Ovary (tissue), 9 donors: ENCODE data around the gene HORMAD1. TPM values are rescaled to one million over a fixed set of nuclear protein-coding genes. Genes with fewer than 3 reads are reported as not detected.

Experiments
- DNase-seq, 5 donors: peaks; one replicate each; pipeline ENCODE4 v3.0.0-alpha.2; 2019 to 2020
- H3K27ac ChIP-seq, 2 donors: fragments of 200-600 bp; one replicate each; pipeline versions ENCODE4 v1.5.1 to v1.8.0; 2019 to 2022
- H3K27me3 ChIP-seq: fragments of 200-600 bp; one replicate; pipeline ENCODE4 v1.8.0; 2022
- H3K36me3 ChIP-seq: fragments of 200-600 bp; sonication (generic); one replicate; pipeline ENCODE4 v1.5.1; 2019
- H3K4me1 ChIP-seq: one replicate; pipeline ENCODE4 v1.8.1; 2013; ENCODE audit warnings: mild to moderate bottlenecking, moderate library complexity; ENCODE audit not compliant: insufficient read depth
- H3K4me3 ChIP-seq: fragments of 200-600 bp; sonication (generic); one replicate; pipeline ENCODE4 v1.5.1; 2017
- H3K9me3 ChIP-seq, 2 donors: fragments of 200-600 bp in 1 of 2; sonication (generic) in 1 of 2; one replicate each; pipeline versions ENCODE4 v1.5.1 to v1.8.1; 2013 to 2019; ENCODE audit warnings: mild to moderate bottlenecking in 1 of 2, moderate library complexity in 1 of 2
- EP300 ChIP-seq: sonication (generic); formaldehyde crosslinking; IDR thresholded peaks from one replicate; pipeline ENCODE4 v1.6.1; 2017; ENCODE audit warnings: antibody characterized with exemption
- POLR2A ChIP-seq: fragments of 450-650 bp; IDR thresholded peaks from one replicate; pipeline ENCODE4 v1.6.1; 2017; ENCODE audit warnings: antibody characterized with exemption, mild to moderate bottlenecking, moderate library complexity
- WGBS, 3 donors: extraction: QIAGEN DNeasy Blood & Tissue Kit in 1 of 3; methylation state at CpG; one replicate each; pipeline versions ENCODE4 v1.1.5 to v1.1.7; 2013 to 2017; 5-methylcytosine and 5-hydroxymethylcytosine counted together
- intact Hi-C, 4 donors: fragments of 100-400 bp; cut with DNase I; formaldehyde crosslinking; loops; one replicate each; pipeline versions ENCODE4 v1.11.0 to v1.15.1; 2022 to 2023
- polyA plus RNA-seq, 2 donors: library from polyadenylated mRNA; stranded (reverse); fragments of 200-250 nt in 1 of 2; fragments of 350-450 nt in 1 of 2; fragmentation: Illumina TruSeq in 1 of 2; extraction: RNeasy Lipid Tissue Mini Kit (QIAGEN cat#74804) in 1 of 2; gene quantifications; one replicate each; pipeline ENCODE4 v1.2.3, GENCODE V29; 2013 to 2014
- total RNA-seq, 7 donors: library from RNA; depleted of rRNA in 2 of 7; stranded (reverse); fragments of >200 nt in 2 of 7; fragmentation: NEBNext Ultra II Directional in 3 of 7; extraction: Animal tissue kit (Norgen Biotek cat#: 25700) in 3 of 7; gene quantifications; one replicate each; pipeline versions ENCODE4 v1.1.0 to v1.2.4, GENCODE V29; 2016 to 2023
- TF ChIP-seq, protein P1 (sequence below), 3 donors: fragments of 450-650 bp in 2 of 3; fragments of 200-600 bp in 1 of 3; IDR thresholded peaks; one replicate each; pipeline versions ENCODE4 v1.5.1 to v1.8.0; 2016 to 2022; ENCODE audit warnings: antibody characterized with exemption in 3 of 3, mild to moderate bottlenecking in 1 of 3
- donor health status: DM: no; HTN: no; CAD: no; lungs with moderate emphysema.
- donor health status: DM: no; HTN: no; CAD: no.
- donor health status: Bipolar disorder and iron deficiency.
- donor health status: DM: yes; HTN: yes; CAD: no.
- donor health status: DM: no; HTN: no; CAD: no.
- donor health status: DM: yes; HTN: yes; CAD: no.

Gene HORMAD1
- total and polyA plus RNA-seq, 9 donors: 0.10 TPM; not detected in 8

DNA sequence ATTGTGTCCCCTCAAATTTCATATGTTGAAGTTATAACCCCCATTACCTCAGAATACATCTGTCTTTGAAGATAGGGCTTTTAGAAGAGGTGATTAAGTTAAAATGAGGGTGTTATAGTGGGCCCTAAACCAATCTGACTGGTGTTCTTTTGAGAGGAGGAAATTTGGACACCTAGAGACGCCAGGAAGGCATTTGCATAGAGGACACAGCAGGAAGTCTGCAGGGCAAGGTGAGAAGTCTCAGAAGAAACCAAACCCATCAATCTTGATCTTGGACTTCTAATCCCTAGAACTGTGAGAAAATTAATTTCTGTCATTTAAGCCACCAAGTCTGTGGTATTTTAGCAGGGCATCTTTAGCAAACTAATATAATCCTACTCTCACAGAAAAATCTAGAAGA lies 36.8 kb downstream of the HORMAD1 start:
- intact Hi-C loops: no loop called here
- 85 to 100% (median 89%) methylated on average over 1 of the region's 1 CpG for WGBS, 3 donors
- no peaks in the 10 kb centered on the region for H3K36me3 ChIP-seq

DNA sequence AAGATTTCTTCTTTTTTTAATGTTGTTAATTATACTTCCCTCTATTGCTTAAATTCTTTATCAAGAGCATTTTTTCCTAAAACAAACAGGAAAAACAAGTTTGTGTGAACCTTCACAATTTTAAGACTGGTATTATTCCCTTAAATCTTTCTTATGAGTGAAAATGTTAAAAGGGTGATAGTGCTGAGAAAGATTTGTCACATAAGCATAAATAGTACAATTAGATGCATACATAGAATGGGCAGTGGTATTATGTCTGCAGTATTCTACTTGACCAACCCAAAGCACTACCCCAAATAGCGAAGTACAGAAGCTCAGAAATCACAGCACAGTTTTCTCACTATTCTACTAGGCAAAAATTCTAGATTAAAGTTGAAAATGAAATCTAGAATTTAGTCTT lies 41.7 kb downstream of the HORMAD1 start:
- H3K27me3 ChIP-seq: no peaks in the 10 kb centered on the region
- H3K9me3 ChIP-seq: no peaks in the 10 kb centered on the region
- H3K36me3 ChIP-seq: no peaks in the 10 kb centered on the region
- no peak overlapping the region for H3K27ac ChIP-seq
- no peak for TF ChIP-seq EP300
- TF ChIP-seq, protein P1, sequence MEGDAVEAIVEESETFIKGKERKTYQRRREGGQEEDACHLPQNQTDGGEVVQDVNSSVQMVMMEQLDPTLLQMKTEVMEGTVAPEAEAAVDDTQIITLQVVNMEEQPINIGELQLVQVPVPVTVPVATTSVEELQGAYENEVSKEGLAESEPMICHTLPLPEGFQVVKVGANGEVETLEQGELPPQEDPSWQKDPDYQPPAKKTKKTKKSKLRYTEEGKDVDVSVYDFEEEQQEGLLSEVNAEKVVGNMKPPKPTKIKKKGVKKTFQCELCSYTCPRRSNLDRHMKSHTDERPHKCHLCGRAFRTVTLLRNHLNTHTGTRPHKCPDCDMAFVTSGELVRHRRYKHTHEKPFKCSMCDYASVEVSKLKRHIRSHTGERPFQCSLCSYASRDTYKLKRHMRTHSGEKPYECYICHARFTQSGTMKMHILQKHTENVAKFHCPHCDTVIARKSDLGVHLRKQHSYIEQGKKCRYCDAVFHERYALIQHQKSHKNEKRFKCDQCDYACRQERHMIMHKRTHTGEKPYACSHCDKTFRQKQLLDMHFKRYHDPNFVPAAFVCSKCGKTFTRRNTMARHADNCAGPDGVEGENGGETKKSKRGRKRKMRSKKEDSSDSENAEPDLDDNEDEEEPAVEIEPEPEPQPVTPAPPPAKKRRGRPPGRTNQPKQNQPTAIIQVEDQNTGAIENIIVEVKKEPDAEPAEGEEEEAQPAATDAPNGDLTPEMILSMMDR (IDR thresholded peaks at IDR 0.05): no peak
- TF ChIP-seq POLR2A: no peak
- no peak overlapping the region for H3K4me3 ChIP-seq
- DNase-seq: no peak
- 94 to 98% (median 98%) methylated on average over 1 of the region's 1 CpG for WGBS, 3 donors
- H3K4me1 ChIP-seq: no peaks in the 10 kb centered on the region
- intact Hi-C loops: no loop called here

More for the DNA sequence above, 36.8 kb downstream of the HORMAD1 start:
- H3K9me3 ChIP-seq: no peaks in the 10 kb centered on the region
- DNase-seq: no peak
- no peaks in the 10 kb centered on the region for H3K27me3 ChIP-seq
- no peak overlapping the region for H3K4me3 ChIP-seq
- TF ChIP-seq POLR2A (no peak), EP300 (no peak)
- TF ChIP-seq, protein P1 (IDR thresholded peaks at IDR 0.05): no peak
- H3K27ac ChIP-seq: no peak overlapping the region
- no peaks in the 10 kb centered on the region for H3K4me1 ChIP-seq

DNA sequence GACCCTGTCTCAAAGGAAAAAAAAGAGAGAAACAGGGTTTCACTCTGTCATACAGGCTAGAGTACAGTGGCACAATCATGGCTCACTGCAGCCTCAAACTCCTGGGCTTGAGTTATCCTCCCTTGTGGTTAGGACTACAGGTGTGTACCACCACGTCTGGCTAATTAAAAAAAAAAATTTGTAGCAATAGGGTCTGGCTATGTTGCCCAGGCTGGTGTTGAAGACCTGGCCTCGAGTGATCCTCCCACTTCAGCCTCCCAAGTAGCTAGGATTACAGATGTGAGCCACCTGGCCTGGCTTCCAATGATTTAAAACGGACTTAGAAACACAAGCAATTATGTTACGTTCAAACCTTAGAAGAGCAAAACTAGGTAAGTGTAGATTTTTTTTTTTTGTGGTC lies 45.8 kb downstream of the HORMAD1 start:
- Histone ChIP-seq H3K36me3 (no peaks in the 10 kb centered on the region), H3K9me3 (no peaks in the 10 kb centered on the region), H3K27me3 (no peaks in the 10 kb centered on the region), H3K4me3 (no peak overlapping the region), H3K4me1 (no peaks in the 10 kb centered on the region), H3K27ac (no peak overlapping the region)
- WGBS, 3 donors: 86 to 95% (median 88%) methylated on average over 4 of the region's 4 CpGs
- intact Hi-C loops: no loop called here
- TF ChIP-seq POLR2A: no peak
- TF ChIP-seq, protein P1 (IDR thresholded peaks at IDR 0.05): no peak
- no peak for TF ChIP-seq EP300
- DNase-seq: no peak

DNA sequence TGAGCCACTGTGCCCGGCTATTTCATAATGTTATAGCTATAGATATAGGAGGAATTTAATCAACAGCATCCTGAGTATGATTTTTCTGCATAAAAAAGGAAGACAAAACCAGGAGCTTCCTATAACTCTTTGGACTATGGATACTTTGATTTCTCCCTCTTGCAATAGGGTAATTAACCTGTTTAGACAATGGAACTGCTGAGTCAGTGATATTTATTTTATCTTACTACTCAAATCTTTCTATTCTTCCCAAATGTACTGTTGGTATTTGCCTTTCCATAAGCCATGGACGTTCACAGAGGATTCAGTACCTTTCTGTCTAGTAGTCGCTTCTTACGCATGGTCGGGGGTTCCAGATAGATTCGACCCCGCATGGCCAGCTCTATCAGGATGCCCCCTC lies 57.4 kb downstream of the HORMAD1 start:
- no peaks in the 10 kb centered on the region for H3K27me3 ChIP-seq
- H3K4me1 ChIP-seq: peaks cover 2% of the 10 kb centered on the region
- H3K27ac ChIP-seq: no peak overlapping the region
- intact Hi-C loops: no loop called here
- 88 to 96% (median 95%) methylated on average over 7 of the region's 7 CpGs for WGBS, 3 donors
- TF ChIP-seq, protein P1 (IDR thresholded peaks at IDR 0.05): no peak
- no peak for TF ChIP-seq EP300
- TF ChIP-seq POLR2A: no peak
- no peaks in the 10 kb centered on the region for H3K36me3 ChIP-seq
- DNase-seq: no peak
- H3K4me3 ChIP-seq: no peak overlapping the region
- H3K9me3 ChIP-seq: no peaks in the 10 kb centered on the region
